H9 (cell line): ENCODE results near the gene RPL35. TPM values are rescaled to one million over a fixed set of nuclear protein-coding genes. Genes with fewer than 3 reads are reported as not detected.

Experiments
- DNase-seq: peaks from one replicate; pipeline ENCODE4 v3.0.0-alpha.2; 2017
- H2AFZ ChIP-seq: one replicate; pipeline ENCODE4 v1.6.1; 2013; ENCODE audit warnings: mild to moderate bottlenecking, low read length, control low read depth, moderate library complexity
- H2AK5ac ChIP-seq: 2 replicates; pipeline ENCODE4 v1.6.1; 2013; ENCODE audit warnings: low read length, control low read depth, mixed read lengths; ENCODE audit not compliant: insufficient read length
- H2BK120ac ChIP-seq: one replicate; pipeline ENCODE4 v1.6.1; 2013; ENCODE audit warnings: low read depth, mild to moderate bottlenecking, low read length, control low read depth, inconsistent platforms; ENCODE audit not compliant: poor library complexity, severe bottlenecking
- H2BK12ac ChIP-seq: 2 replicates; pipeline ENCODE4 v1.6.1; 2013; ENCODE audit warnings: low read length, control low read depth, mixed read lengths, low read depth; ENCODE audit not compliant: insufficient read length
- H2BK15ac ChIP-seq: 2 replicates; pipeline ENCODE4 v1.6.1; 2013; ENCODE audit warnings: low read depth, low read length, control low read depth
- H2BK20ac ChIP-seq: one replicate; pipeline ENCODE4 v1.6.1; 2013; ENCODE audit warnings: low read depth, mild to moderate bottlenecking, low read length, control low read depth, inconsistent platforms; ENCODE audit not compliant: poor library complexity, severe bottlenecking
- H2BK5ac ChIP-seq: 2 replicates; pipeline ENCODE4 v1.6.1; 2013; ENCODE audit warnings: low read length, control low read depth, mixed read lengths; ENCODE audit not compliant: insufficient read length
- H3K14ac ChIP-seq: 2 replicates; pipeline ENCODE4 v1.6.1; 2013; ENCODE audit warnings: low read length, control low read depth; ENCODE audit not compliant: insufficient read depth
- H3K18ac ChIP-seq: 2 replicates; pipeline ENCODE4 v1.6.1; 2013; ENCODE audit warnings: low read depth, mild to moderate bottlenecking, mixed read lengths, low read length, control low read depth; ENCODE audit not compliant: insufficient read length
- H3K23ac ChIP-seq: 2 replicates; pipeline ENCODE4 v1.6.1; 2013; ENCODE audit warnings: low read length, control low read depth, mixed read lengths, low read depth; ENCODE audit not compliant: insufficient read length
- H3K23me2 ChIP-seq: 2 replicates; pipeline ENCODE4 v1.6.1; 2013; ENCODE audit warnings: low read depth, mild to moderate bottlenecking, mixed read lengths, low read length, control low read depth; ENCODE audit not compliant: insufficient read length, poor library complexity, severe bottlenecking
- H3K27ac ChIP-seq: 2 replicates; pipeline ENCODE4 v1.5.1; 2013; ENCODE audit warnings: low read length, control low read depth, mixed read lengths, low read depth; ENCODE audit not compliant: insufficient read length
- H3K27me3 ChIP-seq: 2 replicates; pipeline ENCODE4 v1.6.1; 2013; ENCODE audit warnings: low read length, control low read depth, inconsistent platforms; ENCODE audit not compliant: insufficient read depth
- H3K4ac ChIP-seq: 2 replicates; pipeline ENCODE4 v1.6.1; 2013; ENCODE audit warnings: low read depth, mild to moderate bottlenecking, control low read depth, inconsistent platforms, low read length, moderate library complexity
- H3K4me1 ChIP-seq: 2 replicates; pipeline ENCODE4 v1.6.1; 2013; ENCODE audit warnings: low read length, control low read depth, inconsistent platforms; ENCODE audit not compliant: insufficient read depth
- H3K4me2 ChIP-seq: 2 replicates; pipeline ENCODE4 v1.6.1; 2013; ENCODE audit warnings: low read length, control low read depth, mixed read lengths; ENCODE audit not compliant: insufficient read length, insufficient read depth
- H3K56ac ChIP-seq: 2 replicates; pipeline ENCODE4 v1.6.1; 2013; ENCODE audit warnings: low read depth, mild to moderate bottlenecking, mixed read lengths, low read length, control low read depth; ENCODE audit not compliant: insufficient read length
- H3K79me1 ChIP-seq: 2 replicates; pipeline ENCODE4 v1.6.1; 2013; ENCODE audit warnings: low read depth, mild to moderate bottlenecking, moderate library complexity, low read length, control low read depth, inconsistent platforms; ENCODE audit not compliant: insufficient read depth, poor library complexity, severe bottlenecking
- H3K79me2 ChIP-seq: 2 replicates; pipeline ENCODE4 v1.6.1; 2013; ENCODE audit warnings: low read length, control low read depth, inconsistent platforms; ENCODE audit not compliant: insufficient read depth
- H3K9ac ChIP-seq: 2 replicates; pipeline ENCODE4 v1.6.1; 2013; ENCODE audit warnings: low read length, control low read depth, mixed read lengths; ENCODE audit not compliant: insufficient read length; ENCODE audit errors: extremely low read depth
- H3K9me3 ChIP-seq: one replicate; pipeline ENCODE4 v1.6.1; 2013; ENCODE audit warnings: low read depth, low read length, inconsistent platforms; ENCODE audit not compliant: control insufficient read depth
- H3T11ph ChIP-seq: one replicate; pipeline ENCODE4 v1.6.1; 2013; ENCODE audit warnings: mild to moderate bottlenecking, low read length, control low read depth, inconsistent platforms
- H4K20me1 ChIP-seq: one replicate; pipeline ENCODE4 v1.6.1; 2013; ENCODE audit not compliant: control insufficient read depth, insufficient read length, insufficient read depth
- H4K5ac ChIP-seq: 2 replicates; pipeline ENCODE4 v1.6.1; 2013; ENCODE audit warnings: low read depth, mild to moderate bottlenecking, mixed read lengths, low read length, control low read depth; ENCODE audit not compliant: insufficient read length
- H4K8ac ChIP-seq: replicated peaks from 2 replicates; pipeline ENCODE4 v1.6.1; 2013; ENCODE audit warnings: low read length, control low read depth, mixed read lengths, low read depth; ENCODE audit not compliant: insufficient read length
- H4K91ac ChIP-seq: 2 replicates; pipeline ENCODE4 v1.6.1; 2013; ENCODE audit warnings: low read depth, mild to moderate bottlenecking, moderate library complexity, mixed read lengths, low read length, control low read depth; ENCODE audit not compliant: insufficient read length
- H3K27ac Mint-ChIP-seq, 3 experiments: 2 replicates in 2 of 3; 3 replicates in 1 of 3; pipeline ENCODE4 v1.8.0; 2020 to 2021; ENCODE audit warnings: mixed read lengths in 3 of 3, mild to moderate bottlenecking in 1 of 3, moderate library complexity in 1 of 3
- H3K27me3 Mint-ChIP-seq: 2 replicates; pipeline ENCODE4 v1.8.0; 2021; ENCODE audit warnings: low read depth, mild to moderate bottlenecking, moderate library complexity, mixed read lengths
- H3K36me3 Mint-ChIP-seq, 3 experiments: 2 replicates in 2 of 3; 3 replicates in 1 of 3; pipeline ENCODE4 v1.8.0; 2020 to 2021; ENCODE audit warnings: low read depth in 3 of 3, mixed read lengths in 3 of 3; ENCODE audit not compliant: insufficient read depth in 1 of 3
- H3K4me1 Mint-ChIP-seq, 2 experiments: 2 replicates each; pipeline ENCODE4 v1.8.0; 2020; ENCODE audit warnings: mixed read lengths in 2 of 2
- H3K4me3 Mint-ChIP-seq, 2 experiments: 2 replicates in 1 of 2; 3 replicates in 1 of 2; pipeline ENCODE4 v1.8.0; 2020 to 2021; ENCODE audit warnings: mild to moderate bottlenecking in 2 of 2, mixed read lengths in 2 of 2, moderate library complexity in 1 of 2
- H3K9me3 Mint-ChIP-seq, 2 experiments: 2 replicates in 1 of 2; 3 replicates in 1 of 2; pipeline ENCODE4 v1.8.0; 2020; ENCODE audit warnings: mild to moderate bottlenecking in 2 of 2, mixed read lengths in 2 of 2, moderate library complexity in 1 of 2
- CTCF ChIP-seq: fragments of 200-600 bp; sonication (generic); conservative IDR thresholded peaks from 3 replicates; pipeline ENCODE4 v1.8.0; 2021; ENCODE audit warnings: antibody characterized with exemption, mild to moderate bottlenecking
- WGBS: extraction: QIAGEN DNeasy Blood & Tissue Kit; methylation state at CpG from one replicate; pipeline ENCODE4 v1.1.7; 2013; ENCODE audit warnings: missing lambda C conversion rate, low lambda C conversion rate, mixed read lengths; ENCODE audit not compliant: insufficient read length; ENCODE audit errors: extremely low coverage; 5-methylcytosine and 5-hydroxymethylcytosine counted together
- total RNA-seq: library from RNA; stranded (reverse); gene quantifications from 2 replicates; pipeline ENCODE4 v1.2.1, GENCODE V29; 2021

RPL35 gene
- total RNA-seq, 1 experiment from 2014 or later: 1,840 TPM

DNA sequence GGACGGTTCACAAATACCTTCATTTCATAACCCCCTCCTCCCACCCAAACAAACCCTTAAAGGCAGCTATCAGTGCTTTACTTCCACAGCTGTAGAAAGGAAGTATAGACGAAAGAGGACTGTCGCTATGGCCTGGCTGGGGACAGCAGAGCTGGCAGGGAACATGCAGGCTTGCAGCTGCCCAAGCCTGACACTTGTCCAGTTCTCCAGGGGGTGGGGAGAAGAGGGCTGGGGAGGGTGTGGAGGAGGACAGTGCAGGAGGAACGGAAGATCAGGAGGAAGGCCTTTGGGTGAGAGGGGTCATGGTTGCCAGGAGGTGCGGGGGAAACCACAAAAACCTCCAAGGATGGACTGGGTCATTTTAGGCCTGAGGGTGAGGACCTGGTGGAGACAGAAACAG, 26.1 kb upstream of the RPL35 start:
- Mint-ChIP-seq H3K4me1 (peaks cover 6 to 12% of the 10 kb centered on the region in 2 experiments), H3K9me3 (no peaks in the 10 kb centered on the region; a peak in 1 of 5 replicates), H3K4me3 (no peak overlapping the region), H3K27ac (peak overlapping the region in 1 of 3 experiments; percentile 57; a peak in 1 of 7 replicates), H3K27me3 (no peaks in the 10 kb centered on the region), H3K36me3 (peaks cover 5 to 16% (median 10%) of the 10 kb centered on the region in 3 experiments; a peak in 4 of 7 replicates)
- H3K4me1 ChIP-seq: no peaks in the 10 kb centered on the region; the same call in 1 of the 2 replicates
- no peak overlapping the region for H2AK5ac ChIP-seq
- WGBS: no CpG with 5 or more reads among the region's 5 CpGs
- H4K5ac ChIP-seq: no peak overlapping the region
- DNase-seq: no peak
- H3K23me2 ChIP-seq: no peaks in the 10 kb centered on the region
- no peaks in the 10 kb centered on the region for H3K9me3 ChIP-seq
- H3K79me2 ChIP-seq: no peaks in the 10 kb centered on the region
- no peak overlapping the region for H3K23ac ChIP-seq
- H2BK120ac ChIP-seq: no peak overlapping the region
- no peak overlapping the region for H3K27ac ChIP-seq
- H3K4ac ChIP-seq: no peak overlapping the region
- no peak overlapping the region for H4K8ac ChIP-seq
- no peak overlapping the region for H2BK15ac ChIP-seq
- no peak overlapping the region for H3K14ac ChIP-seq
- H3K9ac ChIP-seq: no peak overlapping the region
- H3T11ph ChIP-seq: no peak overlapping the region
- no peak overlapping the region for H3K4me2 ChIP-seq
- H2AFZ ChIP-seq: no peak overlapping the region
- no peak for TF ChIP-seq CTCF
- H3K18ac ChIP-seq: no peak overlapping the region
- no peaks in the 10 kb centered on the region for H4K20me1 ChIP-seq
- H2BK12ac ChIP-seq: no peak overlapping the region
- H3K27me3 ChIP-seq: no peaks in the 10 kb centered on the region
- no peak overlapping the region for H4K91ac ChIP-seq
- H2BK20ac ChIP-seq: no peak overlapping the region
- no peaks in the 10 kb centered on the region for H3K79me1 ChIP-seq
- no peak overlapping the region for H3K56ac ChIP-seq
- H2BK5ac ChIP-seq: no peak overlapping the region
